K562 (cell line): ENCODE measurements around the gene DGCR8. TPM values are rescaled to one million over a fixed set of nuclear protein-coding genes. Genes with fewer than 3 reads are reported as not detected.

Experiments used
- ATAC-seq: fragments of 200-7000 bp; cut with Tn5 transposase; 3 replicates; pipeline ENCODE4 v1.9.1; 2020; ENCODE audit warnings: moderate library complexity
- BruUV-seq: library from RNA; stranded (reverse); fragments of 400-500 nt; replicated peaks from 2 replicates; lab custom pipeline; 2021; lab: Mats Ljungman, UMichigan
- CTCF ChIA-PET: fragments of 300-600 bp; formaldehyde crosslinking; extraction: SDS; loops from one replicate; lab custom pipeline; 2021; ENCODE audit warnings: low intra/inter-chr PET ratio; lab: Yijun Ruan, JAX
- POLR2A ChIA-PET: fragments of 300-600, 350-650 bp; sonication (Branson Sonifier 250); formaldehyde crosslinking; extraction: SDS; loops from one replicate; lab custom pipeline; 2021; ENCODE audit warnings: antibody characterized with exemption, inconsistent platforms; lab: Yijun Ruan, JAX
- DNase-seq, 4 experiments: peaks; one replicate each; pipeline versions ENCODE4 v3.0.0 to v3.0.0-alpha.2; 2011 to 2018; ENCODE audit warnings: low spot score in 3 of 4, mixed read lengths in 3 of 4; ENCODE audit errors: extremely low read depth in 1 of 4
- FAIRE-seq: peaks from 2 replicates; lab custom pipeline; 2011; peaks lifted over from hg19 to GRCh38; lab: Jason Lieb, UNC
- H2AFZ ChIP-seq: 2 replicates; pipeline ENCODE4 v1.6.0; 2011; ENCODE audit warnings: low read depth, low read length, control low read depth, inconsistent platforms
- H3K27ac ChIP-seq: fragments of 200-600 bp; 3 replicates; pipeline ENCODE4 v1.8.0; 2011; ENCODE audit warnings: low read depth, mild to moderate bottlenecking, control low read depth, inconsistent platforms, low read length, moderate library complexity, mixed read lengths; ENCODE audit errors: extremely low read depth
- H3K27me3 ChIP-seq, 2 experiments: fragments of 300-600 bp in 1 of 2; 2 replicates in 1 of 2; 3 replicates in 1 of 2; pipeline versions ENCODE4 v1.6.0 to v1.8.0; 2011; ENCODE audit warnings: inconsistent platforms in 2 of 2, low read length in 2 of 2, mild to moderate bottlenecking in 1 of 2, mixed read lengths in 1 of 2, moderate library complexity in 1 of 2; ENCODE audit not compliant: control insufficient read depth in 2 of 2, insufficient read depth in 2 of 2
- H3K36me3 ChIP-seq: fragments of 300-600 bp; 3 replicates; pipeline ENCODE4 v1.8.0; 2011; ENCODE audit warnings: mild to moderate bottlenecking, low read length, inconsistent platforms; ENCODE audit not compliant: control insufficient read depth, insufficient read depth
- H3K4me1 ChIP-seq, 2 experiments: fragments of 200-600 bp in 1 of 2; replicated peaks in 1 of 2; 2 replicates in 1 of 2; 3 replicates in 1 of 2; pipeline versions ENCODE4 v1.5.1 to v1.8.0; 2011; ENCODE audit warnings: inconsistent platforms in 2 of 2, low read length in 2 of 2, mild to moderate bottlenecking in 1 of 2, mixed read lengths in 1 of 2, moderate library complexity in 1 of 2; ENCODE audit not compliant: control insufficient read depth in 2 of 2, insufficient read depth in 2 of 2
- H3K4me2 ChIP-seq: 2 replicates; pipeline ENCODE4 v1.6.1; 2011; ENCODE audit warnings: low read length, control low read depth, inconsistent platforms, mixed read lengths; ENCODE audit not compliant: insufficient read depth
- H3K4me3 ChIP-seq: fragments of 200-600 bp; sonication (generic), shearing (Covaris generic); 2 replicates; pipeline ENCODE4 v1.5.1; 2016; ENCODE audit warnings: control low read depth, inconsistent platforms
- H3K79me2 ChIP-seq: fragments of 200-600 bp; 3 replicates; pipeline ENCODE4 v1.8.0; 2011; ENCODE audit warnings: low read length, inconsistent platforms; ENCODE audit not compliant: control insufficient read depth, insufficient read depth
- H3K9ac ChIP-seq, 2 experiments: 2 replicates each; pipeline versions ENCODE4 v1.6.0 to v1.6.1; 2011; ENCODE audit warnings: low read depth in 2 of 2, low read length in 2 of 2, control low read depth in 1 of 2, inconsistent platforms in 1 of 2, mild to moderate bottlenecking in 1 of 2, mixed read lengths in 1 of 2; ENCODE audit not compliant: insufficient read depth in 1 of 2
- H3K9me1 ChIP-seq: one replicate; pipeline ENCODE4 v1.6.0; 2011; ENCODE audit warnings: inconsistent platforms, mild to moderate bottlenecking, low read length, moderate library complexity; ENCODE audit not compliant: control insufficient read depth, insufficient read depth
- H3K9me3 ChIP-seq: replicated peaks from 2 replicates; pipeline ENCODE4 v1.5.1; 2011; ENCODE audit warnings: low read depth, low read length, inconsistent platforms; ENCODE audit not compliant: control insufficient read depth, insufficient read depth
- H4K20me1 ChIP-seq: replicated peaks from 2 replicates; pipeline ENCODE4 v1.6.1; 2011; ENCODE audit warnings: low read length, inconsistent platforms, mixed read lengths; ENCODE audit not compliant: control insufficient read depth, insufficient read depth
- EZH2 ChIP-seq: IDR thresholded peaks from 2 replicates; pipeline ENCODE4 v1.6.1; 2012; ENCODE audit warnings: low read depth, mild to moderate bottlenecking, inconsistent platforms, low read length, borderline replicate concordance
- HDGF ChIP-seq: fragments of 450-650 bp; IDR thresholded peaks from 2 replicates; pipeline ENCODE4 v1.6.1; 2016
- RHOXF2B ChIP-seq: fragments of 250-450 bp; sonication (Bioruptor Pico); conservative IDR thresholded peaks from 2 replicates; pipeline ENCODE4 v1.5.1; 2021
- THAP7 ChIP-seq: fragments of 250-450 bp; sonication (Bioruptor Pico); IDR thresholded peaks from 2 replicates; pipeline ENCODE4 v1.5.0; 2021
- WHSC1 ChIP-seq: IDR thresholded peaks from one replicate; pipeline ENCODE4 v1.6.1; 2012; ENCODE audit warnings: low read length, control low read depth, inconsistent platforms
- WGBS: fragments of 100-300 bp; shearing (Covaris generic); methylation state at CpG from one replicate; pipeline ENCODE4 v1.1.6; 2016; ENCODE audit warnings: low coverage, mixed read lengths; ENCODE audit not compliant: insufficient coverage; ENCODE audit errors: missing lambda C conversion rate; 5-methylcytosine and 5-hydroxymethylcytosine counted together
- in situ Hi-C: fragments of 300-500 bp; cut with MboI; formaldehyde crosslinking; loops from 4 replicates; pipeline ENCODE4 v1.15.0; 2018; ENCODE audit warnings: inconsistent platforms, mixed read lengths
- intact Hi-C: fragments of 100-400 bp; cut with micrococcal nuclease; formaldehyde crosslinking; loops from 2 replicates; pipeline ENCODE4 v1.14.2; 2022
- polyA plus RNA-seq, 8 experiments: library from polyadenylated mRNA; depleted of rRNA in 4 of 8; stranded (reverse) in 5 of 8; unstranded in 3 of 8; fragments of >200 nt; fragmentation: Nextera tagmentation in 2 of 8; fragmentation: Illumina TruSeq in 1 of 8; extraction: Ambion mirVana in 2 of 8; extraction: Trizol in 1 of 8; gene quantifications; 2 replicates each; pipeline versions ENCODE4 v1.2.1 to v1.2.3, GENCODE V29; 2011 to 2014; ENCODE audit warnings: inconsistent platforms in 1 of 8, missing spikeins in 1 of 8
- total RNA-seq, 7 experiments: library from RNA; depleted of rRNA in 6 of 7; stranded (reverse); fragments of >200 nt in 6 of 7; fragmentation: Illumina TruSeq in 2 of 7; extraction: Trizol in 2 of 7; gene quantifications; 2 replicates each; pipeline versions ENCODE4 v1.2.1 to v1.2.3, GENCODE V29; 2011 to 2021; ENCODE audit warnings: low replicate concordance in 1 of 7

The DGCR8 gene
- total and polyA plus RNA-seq, 9 of the 15 experiments (the other 6 are each of a cell fraction or from before 2014, with no cell fraction given) = 5.9 to 144 (median 80.1) TPM

GRCh38 chr22:20095521-20095920 lies 15.5 kb downstream of the DGCR8 start:
- ATAC-seq = no peak

More at GRCh38 chr22:20095521-20095920, 15.5 kb downstream of the DGCR8 start:
- TF ChIP-seq HDGF (no peak), WHSC1 (no peak), RHOXF2B (0 out of 2 replicates have a peak, but pooled peaks have one; percentile 49), EZH2 (no peak), THAP7 (CRISPR knock-in tag) (no peak)
- TF ChIP-seq, all 486 proteins: peak for 1
- no peak overlapping the region for H3K4me3 ChIP-seq
- peaks cover 64% of the 10 kb centered on the region for H3K79me2 ChIP-seq
- intact Hi-C loops (no loop called here), in situ Hi-C loops (no loop called here)
- no peak overlapping the region for H2AFZ ChIP-seq
- ChIA-PET POLR2A (interaction anchor here (1.0 to 19.4 kb wide), 4 partner anchors 13 to 107 kb away, joined by 3 to 513 read pairs (median 74); partner anchors contain the start of genes DGCR8, RANBP1 and TRMT2A), CTCF (no interaction called here)
- no peak overlapping the region for H3K9ac ChIP-seq
- peaks cover 97% of the 10 kb centered on the region for H3K36me3 ChIP-seq
- FAIRE-seq (no peak), DNase-seq (no peak)
- H3K9me1 ChIP-seq = no peaks in the 10 kb centered on the region
- 93% methylated on average over 4 of the region's 4 CpGs for WGBS
- H3K9me3 ChIP-seq = no peaks in the 10 kb centered on the region; the same call in 1 of the 2 replicates
- peaks cover 0 to 4% of the 10 kb centered on the region in 2 experiments; a peak in 1 of 5 replicates for H3K4me1 ChIP-seq
- H3K27ac ChIP-seq = no peak overlapping the region
- H3K4me2 ChIP-seq = no peak overlapping the region
- no peaks in the 10 kb centered on the region for H3K27me3 ChIP-seq
- H4K20me1 ChIP-seq = peaks cover 12% of the 10 kb centered on the region; the same call in 1 of the 2 replicates
- no TSS peak for BruUV-seq
